ENCODE data around the gene GPR108. TPM values are rescaled to one million over a fixed set of nuclear protein-coding genes. Genes with fewer than 3 reads are reported as not detected.
"Not testable (repeated sequence)": the region's sequence is repeated elsewhere in the genome, so short reads cannot be mapped to it uniquely, and the experiment has no call there.

GPR108 gene
- total RNA-seq, 1 experiment from 2014 or later, result 60.0 TPM

- DNase-seq (ENCODE audit: extremely low read depth, low read depth), result not testable (repeated sequence)
These were observed 24.9 kb upstream of the GPR108 start for GRCh38 chr19:6762253-6762797.

GRCh38 chr19:6761053-6761676 is 23.8 kb upstream of the GPR108 start:
- no peak for DNase-seq (ENCODE audit: extremely low read depth, low read depth)

- no peak for DNase-seq (ENCODE audit: extremely low read depth, low read depth)
These were observed 23.2 kb upstream of the GPR108 start for GRCh38 chr19:6760606-6761005.

- DNase-seq (ENCODE audit: extremely low read depth, low read depth), result no peak
These were observed 17.5 kb upstream of the GPR108 start for GRCh38 chr19:6754653-6755463.

- DNase-seq (ENCODE audit: extremely low read depth, low read depth), result no peak
These were observed 16.8 kb upstream of the GPR108 start for GRCh38 chr19:6754136-6754535.

- DNase-seq (ENCODE audit: extremely low read depth, low read depth), result no peak
These were observed 16.0 kb upstream of the GPR108 start for GRCh38 chr19:6753178-6754031.

GRCh38 chr19:6752256-6753177 is 15.1 kb upstream of the GPR108 start:
- no peak for DNase-seq (ENCODE audit: extremely low read depth, low read depth)

GRCh38 chr19:6751189-6751588 is 13.8 kb upstream of the GPR108 start:
- DNase-seq (ENCODE audit: extremely low read depth, low read depth), result no peak

- no peak for DNase-seq (ENCODE audit: extremely low read depth, low read depth)
These were observed 12.7 kb upstream of the GPR108 start for GRCh38 chr19:6750062-6750461.

GRCh38 chr19:6748543-6748942 is 11.2 kb upstream of the GPR108 start:
- DNase-seq (ENCODE audit: extremely low read depth, low read depth), result not testable (repeated sequence)

- DNase-seq (ENCODE audit: extremely low read depth, low read depth), result no peak
These were observed 8.6 kb upstream of the GPR108 start for GRCh38 chr19:6745965-6746364.

GRCh38 chr19:6744381-6745301 is 7.3 kb upstream of the GPR108 start:
- peak; percentile 74 for DNase-seq (ENCODE audit: extremely low read depth, low read depth)

GRCh38 chr19:6743714-6744380 is 6.5 kb upstream of the GPR108 start:
- DNase-seq (ENCODE audit: extremely low read depth, low read depth), result no peak

GRCh38 chr19:6743066-6743465 is 5.7 kb upstream of the GPR108 start:
- DNase-seq (ENCODE audit: extremely low read depth, low read depth), result no peak

GRCh38 chr19:6740589-6741343 is 3.4 kb upstream of the GPR108 start:
- DNase-seq (ENCODE audit: extremely low read depth, low read depth), result no peak

- DNase-seq (ENCODE audit: extremely low read depth, low read depth), result peak; percentile 7
These were observed 2.7 kb upstream of the GPR108 start for GRCh38 chr19:6739883-6740588.

GRCh38 chr19:6739390-6739882 is 2.1 kb upstream of the GPR108 start, which contains the start of gene TRIP10:
TSS of gene TRIP10 (plus strand) at chr19:6739680. CDS start at chr19:6739762, 82 bp downstream.
- peak; percentile 61 for DNase-seq (ENCODE audit: extremely low read depth, low read depth)
